Dermis microvascular lymphatic vessel endothelial cell (primary cell): Measurements from ENCODE around the gene SLC30A3. TPM values are rescaled to one million over a fixed set of nuclear protein-coding genes. Genes with fewer than 3 reads are reported as not detected.

Experiments
- DNase-seq, 2 donors: peaks; one replicate each; pipeline versions ENCODE4 v3.0.0 to v3.0.0-alpha.2; 2010; ENCODE audit warnings: low read depth in 2 of 2
- total RNA-seq: library from RNA; depleted of rRNA; stranded (reverse); fragments of >200 nt; gene quantifications from 2 replicates; pipeline ENCODE4 v1.2.1, GENCODE V29; 2014

Gene SLC30A3
- total RNA-seq, 1 donor from 2014 or later = 6.3 TPM

DNA sequence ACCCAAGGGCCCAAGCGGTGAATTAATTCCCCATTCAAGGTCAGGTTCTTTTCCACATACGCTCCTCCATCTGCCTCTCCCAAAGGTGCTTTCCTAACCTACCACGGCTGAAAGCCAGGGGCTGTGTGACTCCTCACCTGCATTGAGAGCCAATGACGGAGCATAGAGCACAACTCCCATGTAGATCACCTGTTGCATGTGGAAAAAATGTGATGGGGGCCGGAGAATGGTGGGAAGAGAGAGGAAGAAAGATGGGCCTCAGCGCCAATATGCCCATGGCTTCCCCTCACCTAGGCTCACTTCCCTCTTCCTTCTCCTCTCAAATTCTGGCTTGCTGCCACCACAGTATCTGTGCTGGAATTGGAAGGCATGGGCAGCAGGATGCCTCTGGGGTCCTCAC lies 56.5 kb downstream of the SLC30A3 start:
- DNase-seq = no peak

DNA sequence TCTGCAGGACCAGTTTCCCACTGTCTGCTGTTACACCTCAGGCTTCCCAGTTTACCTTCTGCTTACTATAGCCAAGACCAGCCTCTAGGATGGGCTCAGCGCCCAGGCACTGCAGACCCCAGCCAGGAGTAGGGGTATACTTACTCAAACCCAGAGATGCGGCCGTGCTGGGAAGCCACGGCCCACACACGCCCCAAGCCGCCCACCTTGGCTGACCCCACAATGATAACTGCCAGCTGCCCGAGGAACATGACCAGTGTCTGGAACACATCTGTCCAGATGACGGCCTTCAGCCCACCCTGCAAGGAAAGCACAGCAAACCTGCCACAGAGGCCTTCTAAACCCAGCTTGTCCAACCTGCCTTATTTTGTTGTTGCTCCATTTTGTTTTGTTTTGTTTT lies 57.6 kb downstream of the SLC30A3 start:
- no peak for DNase-seq

DNA sequence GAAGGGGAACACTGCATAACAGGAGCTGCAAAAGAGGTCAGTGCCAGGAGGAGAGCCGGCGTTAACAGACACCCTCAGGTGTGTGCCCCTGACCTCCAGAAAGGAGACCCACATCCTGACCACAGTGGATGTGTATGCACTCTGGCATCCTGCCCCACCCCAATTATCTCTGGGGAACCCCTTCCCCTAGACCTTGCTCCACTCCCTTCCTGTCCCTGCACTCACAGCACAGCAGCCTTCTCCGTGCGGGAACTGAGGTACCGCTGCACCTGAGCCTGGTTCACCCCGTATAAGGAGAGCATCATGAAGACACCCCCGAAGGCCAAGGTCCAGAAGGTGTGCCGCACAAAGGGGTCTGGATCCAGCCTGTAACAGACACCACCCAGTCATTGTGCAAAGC lies 58.3 kb downstream of the SLC30A3 start:
- no peak for DNase-seq

DNA sequence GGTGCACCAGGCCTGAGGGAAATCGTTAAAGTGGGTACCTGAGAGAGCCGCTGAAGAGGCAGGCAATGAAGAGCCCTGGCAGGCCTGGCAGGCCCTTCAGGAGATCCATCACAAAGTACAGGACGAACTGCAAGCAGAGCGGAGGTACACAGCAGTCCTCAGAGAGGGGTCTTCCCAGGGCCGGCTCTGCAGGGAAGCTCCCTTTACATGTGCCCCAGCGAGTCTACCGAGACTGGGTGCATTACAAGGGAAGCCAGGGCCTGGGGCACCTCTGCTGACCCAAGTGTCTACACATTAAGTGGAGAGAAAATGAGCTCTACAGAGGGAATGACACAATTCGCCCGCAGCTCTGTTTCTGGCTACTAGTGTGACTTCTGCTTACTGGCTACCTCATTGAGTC lies 59.1 kb downstream of the SLC30A3 start:
- DNase-seq = no peak

Other genes starting within 250 kb of the SLC30A3 start
- gene TMEM214, start 230.1 kb downstream of the SLC30A3 start, total RNA-seq = 14.4 and 28.3 TPM in 2 replicates
- gene AGBL5, start 211.4 kb downstream of the SLC30A3 start, total RNA-seq = 16.2 and 18.1 TPM in 2 replicates
- 418 and 498 TPM in 2 replicates for gene OST4, start 191.4 kb downstream of the SLC30A3 start, total RNA-seq
- gene EMILIN1, start 184.4 kb downstream of the SLC30A3 start, total RNA-seq = 21.3 and 37.0 TPM in 2 replicates
- gene KHK, start 176.3 kb downstream of the SLC30A3 start, total RNA-seq = 3.0 and 3.2 TPM in 2 replicates
- 2.8 and 5.1 TPM in 2 replicates for gene CGREF1, start 143.9 kb downstream of the SLC30A3 start, total RNA-seq
- gene ABHD1, start 139.2 kb downstream of the SLC30A3 start, total RNA-seq = under 0.01 TPM in 1 of 2 replicates, not detected in the other
- gene PREB, start 128.4 kb downstream of the SLC30A3 start, total RNA-seq = 25.7 and 34.4 TPM in 2 replicates
- gene PRR30, start 123.6 kb downstream of the SLC30A3 start, total RNA-seq = not detected in 2 replicates
- gene TCF23, start 114.0 kb downstream of the SLC30A3 start, total RNA-seq = not detected in 2 replicates
- 103 and 105 TPM in 2 replicates for gene ATRAID, start 51.0 kb downstream of the SLC30A3 start, total RNA-seq
- gene SLC5A6, start 50.8 kb downstream of the SLC30A3 start, total RNA-seq = 19.5 and 23.4 TPM in 2 replicates
- 30.2 and 34.5 TPM in 2 replicates for gene CAD, start 45.7 kb downstream of the SLC30A3 start, total RNA-seq
- gene DNAJC5G, start 12.4 kb upstream of the SLC30A3 start, total RNA-seq = 0.39 and 1.0 TPM in 2 replicates
- gene TRIM54, start 19.4 kb upstream of the SLC30A3 start, total RNA-seq = 0.26 and 0.51 TPM in 2 replicates
- 0.13 and 0.51 TPM in 2 replicates for gene UCN, start 45.4 kb upstream of the SLC30A3 start, total RNA-seq
- gene MPV17, start 60.0 kb upstream of the SLC30A3 start, total RNA-seq = 40.4 and 52.3 TPM in 2 replicates
- 18.0 and 25.5 TPM in 2 replicates for gene GTF3C2, start 93.7 kb upstream of the SLC30A3 start, total RNA-seq
- gene EIF2B4, start 107.3 kb upstream of the SLC30A3 start, total RNA-seq = 25.7 and 26.2 TPM in 2 replicates
- gene SNX17, start 107.6 kb upstream of the SLC30A3 start, total RNA-seq = 109 and 164 TPM in 2 replicates
- gene ZNF513, start 117.7 kb upstream of the SLC30A3 start, total RNA-seq = 4.6 and 8.7 TPM in 2 replicates
- 88.5 and 101 TPM in 2 replicates for gene PPM1G, start 146.5 kb upstream of the SLC30A3 start, total RNA-seq
- 91.0 and 106 TPM in 2 replicates for gene NRBP1, start 165.6 kb upstream of the SLC30A3 start, total RNA-seq
- 0.13 and 0.38 TPM in 2 replicates for gene KRTCAP3, start 179.3 kb upstream of the SLC30A3 start, total RNA-seq
- gene IFT172, start 226.7 kb upstream of the SLC30A3 start, total RNA-seq = 10.2 and 11.0 TPM in 2 replicates
- gene FNDC4, start 232.2 kb upstream of the SLC30A3 start, total RNA-seq = 10.0 and 16.4 TPM in 2 replicates
- 0.13 TPM in 1 of 2 replicates, not detected in the other for gene GCKR, start 233.8 kb upstream of the SLC30A3 start, total RNA-seq